Activated CD4-positive, alpha-beta T cell treated with anti-CD3 and anti-CD28 coated beads for 1 hour (primary cell): ENCODE results near the gene PCDHB5.
"Not testable (repeated sequence)": the region's sequence is repeated elsewhere in the genome, so short reads cannot be mapped to it uniquely, and the experiment has no call there.

ENCODE experiments used
- DNase-seq: peaks from one replicate; pipeline ENCODE4 v3.0.0-alpha.2; 2020

Gene PCDHB5

GRCh38 chr5:141135030-141135717, at the start of gene PCDHB5:
Gene PCDHB5 (plus strand): TSS chr5:141135206. CDS start chr5:141135435, 229 bp downstream.
- DNase-seq, result no peak

- no peak for DNase-seq
Observed at GRCh38 chr5:141094481-141095262, 40.3 kb upstream of the PCDHB5 start, which contains the start of gene PCDHB2. Gene PCDHB2 (plus strand): TSS chr5:141094615. CDS start chr5:141094791, 176 bp downstream.

DNA sequence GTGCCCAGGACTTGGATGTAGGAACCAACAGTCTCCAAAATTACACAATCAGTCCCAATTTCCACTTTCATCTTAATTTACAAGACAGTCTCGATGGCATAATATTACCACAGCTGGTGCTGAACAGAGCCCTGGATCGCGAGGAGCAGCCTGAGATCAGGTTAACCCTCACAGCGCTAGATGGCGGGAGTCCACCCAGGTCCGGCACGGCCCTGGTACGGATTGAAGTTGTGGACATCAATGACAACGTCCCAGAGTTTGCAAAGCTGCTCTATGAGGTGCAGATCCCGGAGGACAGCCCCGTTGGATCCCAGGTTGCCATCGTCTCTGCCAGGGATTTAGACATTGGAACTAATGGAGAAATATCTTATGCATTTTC, 39.8 kb upstream of the PCDHB5 start:
- no peak for DNase-seq

DNA sequence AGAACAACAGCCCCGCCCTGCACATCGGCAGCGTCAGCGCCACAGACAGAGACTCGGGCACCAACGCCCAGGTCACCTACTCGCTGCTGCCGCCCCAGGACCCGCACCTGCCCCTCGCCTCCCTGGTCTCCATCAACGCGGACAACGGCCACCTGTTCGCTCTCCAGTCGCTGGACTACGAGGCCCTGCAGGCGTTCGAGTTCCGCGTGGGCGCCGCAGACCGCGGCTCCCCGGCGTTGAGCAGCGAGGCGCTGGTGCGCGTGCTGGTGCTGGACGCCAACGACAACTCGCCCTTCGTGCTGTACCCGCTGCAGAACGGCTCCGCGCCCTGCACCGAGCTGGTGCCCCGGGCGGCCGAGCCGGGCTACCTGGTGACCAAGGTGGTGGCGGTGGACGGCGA, 38.8 kb upstream of the PCDHB5 start:
- DNase-seq, result not testable (repeated sequence)

DNA sequence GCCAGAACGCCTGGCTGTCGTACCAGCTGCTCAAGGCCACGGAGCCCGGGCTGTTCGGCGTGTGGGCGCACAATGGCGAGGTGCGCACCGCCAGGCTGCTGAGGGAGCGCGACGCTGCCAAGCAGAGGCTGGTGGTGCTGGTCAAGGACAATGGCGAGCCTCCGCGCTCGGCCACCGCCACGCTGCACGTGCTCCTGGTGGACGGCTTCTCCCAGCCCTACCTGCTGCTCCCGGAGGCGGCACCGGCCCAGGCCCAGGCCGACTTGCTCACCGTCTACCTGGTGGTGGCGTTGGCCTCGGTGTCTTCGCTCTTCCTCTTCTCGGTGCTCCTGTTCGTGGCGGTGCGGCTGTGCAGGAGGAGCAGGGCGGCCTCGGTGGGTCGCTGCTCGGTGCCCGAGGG, 38.4 kb upstream of the PCDHB5 start:
- DNase-seq, result not testable (repeated sequence)

GRCh38 chr5:141100243-141100805, 34.7 kb upstream of the PCDHB5 start, which contains the start of gene PCDHB3:
Gene PCDHB3 (plus strand): TSS chr5:141100473. CDS start chr5:141100650, 177 bp downstream.
- no peak for DNase-seq

DNA sequence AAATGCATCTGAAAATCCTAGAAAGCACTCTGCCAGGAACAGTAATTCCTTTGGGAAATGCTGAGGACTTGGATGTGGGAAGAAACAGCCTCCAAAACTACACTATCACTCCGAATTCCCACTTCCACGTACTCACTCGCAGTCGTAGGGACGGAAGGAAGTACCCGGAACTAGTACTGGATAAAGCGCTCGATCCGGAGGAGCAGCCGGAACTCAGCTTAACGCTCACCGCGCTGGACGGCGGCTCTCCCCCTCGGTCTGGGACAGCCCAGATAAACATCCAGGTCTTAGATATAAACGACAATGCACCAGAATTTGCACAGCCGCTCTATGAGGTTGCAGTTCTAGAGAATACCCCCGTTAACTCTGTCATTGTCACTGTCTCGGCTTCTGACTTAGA, 33.9 kb upstream of the PCDHB5 start:
- DNase-seq, result no peak

DNA sequence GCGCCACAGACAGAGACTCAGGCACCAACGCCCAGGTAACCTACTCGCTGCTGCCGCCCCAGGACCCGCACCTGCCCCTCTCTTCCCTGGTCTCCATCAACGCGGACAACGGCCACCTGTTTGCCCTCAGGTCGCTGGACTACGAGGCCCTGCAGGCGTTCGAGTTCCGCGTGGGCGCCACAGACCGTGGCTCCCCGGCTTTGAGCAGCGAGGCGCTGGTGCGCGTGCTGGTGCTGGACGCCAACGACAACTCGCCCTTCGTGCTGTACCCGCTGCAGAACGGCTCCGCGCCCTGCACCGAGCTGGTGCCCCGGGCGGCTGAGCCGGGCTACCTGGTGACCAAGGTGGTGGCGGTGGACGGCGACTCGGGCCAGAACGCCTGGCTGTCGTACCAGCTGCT, 32.9 kb upstream of the PCDHB5 start:
- DNase-seq, result not testable (repeated sequence)

- not testable (repeated sequence) for DNase-seq
Observed at GRCh38 chr5:141102471-141102870, 32.5 kb upstream of the PCDHB5 start.

DNA sequence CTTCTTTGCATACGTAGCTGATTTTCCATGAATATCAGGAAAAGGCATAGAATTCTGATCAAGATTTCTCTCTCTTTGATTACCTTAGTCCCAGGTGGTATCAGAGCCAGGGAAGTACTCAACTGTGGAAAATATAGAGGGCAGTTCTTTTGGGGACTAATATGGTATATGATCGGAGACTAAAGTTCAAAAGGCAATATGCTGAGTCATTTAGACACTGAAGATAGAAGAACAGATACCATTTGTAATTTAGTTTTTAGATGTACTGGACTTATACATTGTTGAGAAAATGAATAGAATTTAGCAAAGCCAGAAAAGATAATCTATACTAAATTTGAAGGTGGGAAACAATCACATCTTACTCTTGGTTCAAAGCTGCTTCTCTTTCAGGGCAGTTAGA, 29.7 kb upstream of the PCDHB5 start:
- DNase-seq, result no peak

DNA sequence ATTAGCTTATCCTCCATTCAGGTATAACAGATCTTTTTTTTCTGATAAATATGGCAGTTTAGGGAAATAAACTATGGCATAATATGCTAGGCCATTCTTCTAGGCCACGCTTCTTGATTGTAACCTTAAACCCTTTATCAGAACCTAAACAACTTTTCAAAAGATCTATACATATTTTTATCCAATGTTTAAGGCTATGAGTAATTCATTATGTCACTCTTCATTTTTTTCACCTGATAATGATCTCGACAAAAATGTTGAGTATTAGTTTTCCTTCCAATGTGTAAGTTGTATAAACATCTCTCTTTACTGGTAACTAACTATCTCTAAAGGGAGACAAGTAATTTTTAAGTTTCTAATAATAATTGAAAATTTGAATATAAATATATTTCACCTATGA, 15.8 kb upstream of the PCDHB5 start:
- no peak for DNase-seq

DNA sequence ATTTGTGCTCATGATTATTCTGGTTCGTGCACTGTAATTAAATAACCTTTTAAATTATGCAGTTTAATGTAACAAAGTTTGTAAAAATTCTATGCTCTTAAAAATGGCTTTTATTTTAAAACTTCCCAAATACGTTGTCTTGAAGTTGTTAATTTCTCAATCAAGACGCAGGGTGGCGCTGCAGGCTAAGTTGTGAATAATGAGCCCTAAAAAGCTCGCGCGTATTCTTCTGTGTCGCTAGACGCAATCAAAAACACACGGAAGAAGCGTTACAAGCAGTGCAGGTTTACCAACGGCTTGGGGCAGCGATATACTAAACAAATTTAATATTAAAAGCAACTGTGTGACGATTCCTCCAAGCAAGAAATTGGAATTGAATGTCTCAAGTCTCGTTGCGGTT, 13.4 kb upstream of the PCDHB5 start, which contains the start of gene PCDHB4:
PCDHB4 (plus strand) TSS at position 256 of the 400 bp plus-strand sequence. CDS start 181 bp downstream, outside the sequence.
- DNase-seq, result no peak

DNA sequence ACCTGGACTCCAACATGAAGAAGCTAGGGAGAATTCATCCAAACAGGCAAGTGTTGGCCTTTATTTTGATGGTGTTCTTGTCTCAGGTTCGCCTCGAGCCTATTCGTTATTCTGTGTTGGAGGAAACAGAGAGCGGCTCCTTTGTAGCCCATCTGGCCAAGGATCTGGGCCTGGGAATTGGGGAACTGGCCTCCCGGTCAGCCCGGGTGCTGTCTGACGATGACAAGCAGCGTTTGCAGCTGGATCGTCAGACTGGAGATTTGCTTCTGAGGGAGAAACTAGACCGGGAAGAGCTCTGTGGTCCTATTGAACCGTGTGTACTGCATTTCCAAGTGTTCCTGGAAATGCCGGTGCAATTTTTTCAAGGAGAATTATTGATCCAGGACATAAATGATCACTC, 13.0 kb upstream of the PCDHB5 start:
- DNase-seq, result no peak

DNA sequence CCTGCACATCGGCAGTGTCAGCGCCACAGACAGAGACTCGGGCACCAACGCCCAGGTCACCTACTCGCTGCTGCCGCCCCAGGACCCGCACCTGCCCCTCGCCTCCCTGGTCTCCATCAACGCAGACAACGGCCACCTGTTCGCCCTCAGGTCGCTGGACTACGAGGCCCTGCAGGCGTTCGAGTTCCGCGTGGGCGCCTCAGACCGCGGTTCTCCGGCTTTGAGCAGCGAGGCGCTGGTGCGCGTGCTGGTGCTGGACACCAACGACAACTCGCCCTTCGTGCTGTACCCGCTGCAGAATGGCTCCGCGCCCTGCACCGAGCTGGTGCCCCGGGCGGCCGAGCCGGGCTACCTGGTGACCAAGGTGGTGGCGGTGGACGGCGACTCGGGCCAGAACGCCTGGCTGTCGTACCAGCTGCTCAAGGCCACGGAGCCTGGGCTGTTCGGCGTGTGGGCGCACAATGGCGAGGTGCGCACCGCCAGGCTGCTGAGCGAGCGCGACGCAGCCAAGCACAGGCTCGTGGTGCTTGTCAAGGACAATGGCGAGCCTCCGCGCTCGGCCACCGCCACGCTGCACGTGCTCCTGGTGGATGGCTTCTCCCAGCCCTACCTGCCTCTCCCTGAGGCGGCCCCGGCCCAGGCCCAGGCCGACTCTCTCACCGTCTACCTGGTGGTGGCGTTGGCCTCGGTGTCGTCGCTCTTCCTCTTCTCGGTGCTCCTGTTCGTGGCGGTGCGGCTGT, 11.4 kb upstream of the PCDHB5 start:
- DNase-seq, result not testable (repeated sequence)

- DNase-seq, result no peak
Observed at GRCh38 chr5:141127305-141127704, 7.7 kb upstream of the PCDHB5 start.

GRCh38 chr5:141135718-141136266, 786 bp downstream of the PCDHB5 start:
- DNase-seq, result no peak

DNA sequence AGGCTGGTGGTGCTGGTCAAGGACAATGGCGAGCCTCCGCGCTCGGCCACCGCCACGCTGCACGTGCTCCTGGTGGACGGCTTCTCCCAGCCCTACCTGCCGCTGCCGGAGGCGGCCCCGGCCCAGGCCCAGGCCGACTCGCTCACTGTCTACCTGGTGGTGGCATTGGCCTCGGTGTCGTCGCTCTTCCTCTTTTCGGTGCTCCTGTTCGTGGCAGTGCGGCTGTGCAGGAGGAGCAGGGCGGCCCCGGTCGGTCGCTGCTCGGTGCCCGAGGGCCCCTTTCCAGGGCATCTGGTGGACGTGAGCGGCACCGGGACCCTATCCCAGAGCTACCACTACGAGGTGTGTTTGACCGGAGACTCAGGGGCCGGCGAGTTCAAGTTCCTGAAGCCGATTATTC, 2.3 kb downstream of the PCDHB5 start:
- DNase-seq, result not testable (repeated sequence)

GRCh38 chr5:141149812-141150211, 14.8 kb downstream of the PCDHB5 start, which contains the start of gene PCDHB6:
Gene PCDHB6 (plus strand): TSS chr5:141150057. CDS start chr5:141150258, 201 bp downstream.
- no peak for DNase-seq

DNA sequence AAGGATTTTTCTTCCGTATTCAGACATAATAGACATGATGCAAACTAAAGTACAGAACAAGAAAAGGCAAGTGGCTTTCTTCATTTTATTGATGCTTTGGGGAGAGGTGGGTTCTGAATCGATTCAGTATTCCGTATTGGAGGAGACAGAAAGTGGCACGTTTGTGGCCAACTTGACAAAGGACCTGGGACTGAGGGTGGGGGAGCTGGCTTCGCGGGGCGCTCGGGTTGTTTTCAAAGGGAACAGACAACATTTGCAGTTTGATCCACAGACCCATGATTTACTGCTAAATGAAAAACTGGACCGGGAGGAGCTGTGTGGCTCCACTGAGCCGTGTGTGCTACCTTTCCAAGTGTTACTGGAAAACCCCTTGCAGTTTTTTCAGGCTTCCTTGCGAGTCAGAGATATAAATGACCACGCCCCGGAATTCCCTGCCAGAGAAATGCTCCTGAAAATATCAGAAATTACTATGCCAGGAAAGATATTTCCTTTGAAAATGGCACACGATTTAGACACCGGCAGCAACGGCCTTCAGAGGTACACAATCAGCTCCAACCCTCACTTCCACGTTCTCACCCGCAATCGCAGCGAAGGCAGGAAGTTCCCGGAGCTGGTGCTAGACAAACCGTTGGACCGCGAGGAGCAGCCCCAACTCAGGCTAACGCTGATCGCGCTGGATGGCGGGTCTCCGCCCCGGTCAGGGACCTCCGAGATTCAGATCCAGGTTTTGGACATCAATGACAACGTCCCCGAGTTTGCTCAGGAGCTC, 15.4 kb downstream of the PCDHB5 start:
- DNase-seq, result no peak

DNA sequence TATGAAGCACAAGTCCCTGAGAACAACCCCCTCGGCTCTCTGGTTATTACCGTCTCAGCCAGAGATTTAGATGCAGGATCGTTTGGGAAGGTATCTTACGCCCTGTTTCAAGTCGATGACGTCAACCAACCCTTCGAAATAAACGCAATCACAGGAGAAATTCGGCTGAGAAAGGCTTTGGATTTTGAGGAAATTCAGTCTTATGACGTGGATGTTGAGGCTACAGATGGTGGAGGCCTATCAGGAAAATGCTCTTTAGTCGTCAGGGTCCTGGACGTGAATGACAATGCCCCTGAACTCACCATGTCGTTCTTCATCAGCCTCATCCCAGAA, 16.0 kb downstream of the PCDHB5 start:
- no peak for DNase-seq

GRCh38 chr5:141151632-141152031, 16.6 kb downstream of the PCDHB5 start:
- not testable (repeated sequence) for DNase-seq

GRCh38 chr5:141152096-141152495, 17.1 kb downstream of the PCDHB5 start:
- not testable (repeated sequence) for DNase-seq
